ENCODE data around the gene SLC14A1.

Gene SLC14A1

DNA sequence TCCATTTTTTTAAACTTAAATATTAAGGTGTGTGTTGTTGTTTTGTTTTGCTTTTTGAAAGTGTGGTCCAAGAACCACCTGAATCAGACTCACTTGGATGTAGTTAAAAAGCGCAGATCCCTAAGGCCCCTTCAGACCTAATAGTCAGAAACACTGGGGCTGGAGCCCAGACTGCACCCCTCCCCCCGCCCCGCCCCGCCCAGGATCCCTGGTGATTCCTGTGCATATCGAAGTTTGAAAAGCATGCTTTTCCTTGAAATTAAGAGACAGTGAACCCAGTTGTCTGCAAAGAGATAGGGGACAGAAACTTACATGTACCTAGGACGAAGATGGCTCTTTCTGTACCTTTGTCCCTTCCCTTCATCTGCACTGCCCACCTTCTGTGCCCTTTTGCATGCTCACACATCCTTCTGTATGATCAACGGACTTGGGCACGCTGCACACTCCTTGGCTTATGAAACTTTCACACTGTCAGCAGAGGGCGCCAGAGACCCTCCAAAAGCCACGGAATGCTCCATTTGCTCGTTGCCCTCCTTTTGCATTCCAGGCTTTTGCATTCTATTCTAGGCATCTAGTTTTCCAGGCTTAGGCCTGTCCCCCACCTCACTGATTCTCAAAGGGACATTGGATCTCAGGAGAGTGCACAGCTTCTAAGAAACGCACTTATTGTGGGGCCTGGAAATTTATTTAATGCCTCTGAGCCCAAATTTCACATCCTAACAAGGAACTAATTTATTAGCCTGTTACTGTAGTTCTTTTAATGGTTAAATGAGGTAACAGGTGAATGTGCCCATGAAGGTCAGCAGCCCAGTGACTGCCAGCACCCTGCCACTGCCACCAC, 32.8 kb upstream of the SLC14A1 start:
- in situ Hi-C loops (cut with MboI; ENCODE audit: low sequenced_read_pairs, unreplicated experiment), result no loop called here
- DNase-seq (ENCODE audit: low spot score), result peak; percentile 78
- TF ChIP-seq, protein P1, sequence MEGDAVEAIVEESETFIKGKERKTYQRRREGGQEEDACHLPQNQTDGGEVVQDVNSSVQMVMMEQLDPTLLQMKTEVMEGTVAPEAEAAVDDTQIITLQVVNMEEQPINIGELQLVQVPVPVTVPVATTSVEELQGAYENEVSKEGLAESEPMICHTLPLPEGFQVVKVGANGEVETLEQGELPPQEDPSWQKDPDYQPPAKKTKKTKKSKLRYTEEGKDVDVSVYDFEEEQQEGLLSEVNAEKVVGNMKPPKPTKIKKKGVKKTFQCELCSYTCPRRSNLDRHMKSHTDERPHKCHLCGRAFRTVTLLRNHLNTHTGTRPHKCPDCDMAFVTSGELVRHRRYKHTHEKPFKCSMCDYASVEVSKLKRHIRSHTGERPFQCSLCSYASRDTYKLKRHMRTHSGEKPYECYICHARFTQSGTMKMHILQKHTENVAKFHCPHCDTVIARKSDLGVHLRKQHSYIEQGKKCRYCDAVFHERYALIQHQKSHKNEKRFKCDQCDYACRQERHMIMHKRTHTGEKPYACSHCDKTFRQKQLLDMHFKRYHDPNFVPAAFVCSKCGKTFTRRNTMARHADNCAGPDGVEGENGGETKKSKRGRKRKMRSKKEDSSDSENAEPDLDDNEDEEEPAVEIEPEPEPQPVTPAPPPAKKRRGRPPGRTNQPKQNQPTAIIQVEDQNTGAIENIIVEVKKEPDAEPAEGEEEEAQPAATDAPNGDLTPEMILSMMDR (IDR thresholded peaks at IDR 0.05; ENCODE audit: borderline replicate concordance, control extremely low read depth, extremely low read depth, insufficient read depth, missing control alignments), result peak; percentile 87

DNA sequence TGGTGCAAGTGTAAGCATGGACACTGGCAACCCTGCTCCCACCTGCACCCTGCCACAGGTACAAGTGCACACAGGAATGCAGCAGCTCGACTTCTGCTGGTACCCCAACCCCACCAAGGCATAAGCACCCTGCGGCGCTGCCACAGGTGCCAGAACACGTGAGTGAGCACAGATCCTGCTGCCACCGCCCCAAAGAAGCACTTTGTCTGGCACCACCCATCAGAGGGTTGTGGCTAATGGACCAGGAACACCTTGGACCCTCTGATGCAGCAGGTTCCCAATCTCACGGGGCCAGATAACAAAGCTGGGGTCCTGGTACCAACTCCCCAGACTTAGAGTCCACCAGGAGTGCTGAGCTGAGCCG, 32.2 kb upstream of the SLC14A1 start:
- TF ChIP-seq, protein P1 (IDR thresholded peaks at IDR 0.05; ENCODE audit: borderline replicate concordance, control extremely low read depth, extremely low read depth, insufficient read depth, missing control alignments), result no peak
- DNase-seq (ENCODE audit: low spot score), result no peak
- in situ Hi-C loops (cut with MboI; ENCODE audit: low sequenced_read_pairs, unreplicated experiment), result no loop called here

DNA sequence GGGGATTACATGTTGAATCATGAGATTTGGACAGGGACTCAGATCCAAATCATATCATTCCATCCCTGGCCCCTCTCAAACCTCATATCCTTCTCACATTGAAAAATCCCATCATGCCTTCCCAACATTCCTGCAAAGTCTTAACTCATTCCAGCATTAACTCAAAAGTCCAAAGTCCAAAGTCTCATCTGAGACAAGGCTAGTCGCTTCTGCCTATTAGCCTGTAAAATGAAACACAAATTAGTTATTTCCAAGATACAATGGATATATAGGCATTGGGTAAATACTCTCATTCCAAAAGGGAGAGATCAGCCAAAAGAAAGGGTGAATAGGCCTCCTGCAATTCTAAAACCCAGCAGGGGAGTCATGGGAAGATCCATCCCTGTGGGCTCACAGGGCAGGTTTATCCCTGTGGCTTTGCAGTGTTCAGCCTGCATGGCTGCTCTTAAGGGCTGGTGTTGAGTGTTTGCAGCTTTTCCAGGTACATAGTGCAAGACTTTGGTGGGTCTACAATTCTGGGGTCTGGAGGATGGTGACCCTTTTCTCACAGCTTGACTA, 21.2 kb upstream of the SLC14A1 start:
- no peak for DNase-seq (ENCODE audit: low spot score)
- TF ChIP-seq, protein P1 (IDR thresholded peaks at IDR 0.05; ENCODE audit: borderline replicate concordance, control extremely low read depth, extremely low read depth, insufficient read depth, missing control alignments), result no peak
- in situ Hi-C loops (cut with MboI; ENCODE audit: low sequenced_read_pairs, unreplicated experiment), result no loop called here

DNA sequence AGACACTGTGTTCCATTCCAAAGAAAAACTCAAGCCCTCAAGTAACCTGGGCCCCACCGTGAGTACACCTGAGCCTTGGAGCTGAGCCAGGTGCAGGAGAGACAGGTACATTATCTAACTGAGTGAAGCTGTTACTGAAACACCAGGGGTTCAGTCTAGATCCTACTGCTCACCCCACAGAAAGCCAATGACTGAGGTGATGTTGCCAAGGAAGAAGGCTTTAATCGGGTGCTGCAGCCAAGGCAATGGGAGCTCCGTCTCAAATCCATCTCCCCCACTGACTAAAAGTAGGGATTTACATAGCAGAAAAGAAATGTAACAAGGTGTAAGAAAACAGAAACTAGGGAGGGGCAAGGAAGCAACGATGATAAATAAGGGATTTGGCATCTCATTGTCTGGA, 15.2 kb upstream of the SLC14A1 start:
- in situ Hi-C loops (cut with MboI; ENCODE audit: low sequenced_read_pairs, unreplicated experiment), result no loop called here
- TF ChIP-seq, protein P1 (IDR thresholded peaks at IDR 0.05; ENCODE audit: borderline replicate concordance, control extremely low read depth, extremely low read depth, insufficient read depth, missing control alignments), result no peak
- DNase-seq (ENCODE audit: low spot score), result no peak

DNA sequence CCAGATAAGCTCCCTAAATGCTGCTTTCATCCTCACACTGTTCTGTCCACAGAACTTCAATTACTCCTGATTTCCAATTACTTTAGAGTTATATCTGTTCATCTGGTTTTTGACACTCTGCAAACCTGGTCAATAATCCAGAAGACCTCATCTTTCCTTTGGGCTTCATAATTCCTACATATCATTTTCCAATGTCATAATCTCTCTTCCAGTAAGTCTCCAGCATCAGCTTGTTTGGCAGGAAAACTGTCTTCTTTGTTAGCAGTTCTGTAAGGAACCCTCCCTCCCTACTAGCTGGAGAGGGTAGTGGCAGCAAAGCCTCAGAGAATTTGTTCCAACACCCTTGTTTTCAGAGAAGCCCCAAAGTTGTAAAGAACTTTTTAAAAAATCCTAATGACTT, 11.9 kb upstream of the SLC14A1 start:
- no peak for DNase-seq (ENCODE audit: low spot score)
- in situ Hi-C loops (cut with MboI; ENCODE audit: low sequenced_read_pairs, unreplicated experiment), result no loop called here
- TF ChIP-seq, protein P1 (IDR thresholded peaks at IDR 0.05; ENCODE audit: borderline replicate concordance, control extremely low read depth, extremely low read depth, insufficient read depth, missing control alignments), result no peak

DNA sequence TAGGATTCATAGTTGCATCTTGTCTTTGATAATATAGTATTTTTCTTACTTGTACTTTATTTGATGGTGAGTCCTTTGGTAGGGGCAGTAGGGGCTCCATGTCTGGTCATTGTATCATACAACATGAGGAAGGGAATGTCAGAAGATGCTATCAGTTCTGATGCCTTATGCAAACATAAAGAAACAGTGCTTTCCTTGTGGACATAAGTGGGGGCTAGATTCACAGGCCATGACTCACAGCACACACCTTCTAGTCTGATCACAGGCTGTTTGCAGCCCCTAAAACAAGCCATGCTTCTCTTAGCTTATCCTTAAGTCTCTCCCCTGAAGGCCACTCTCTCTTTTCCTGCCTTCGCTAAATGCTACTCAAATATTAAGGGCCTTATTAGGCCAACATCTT, 10.7 kb upstream of the SLC14A1 start:
- DNase-seq (ENCODE audit: low spot score), result no peak
- in situ Hi-C loops (cut with MboI; ENCODE audit: low sequenced_read_pairs, unreplicated experiment), result no loop called here

More for the DNA sequence above, 10.7 kb upstream of the SLC14A1 start:
- TF ChIP-seq, protein P1 (IDR thresholded peaks at IDR 0.05; ENCODE audit: borderline replicate concordance, control extremely low read depth, extremely low read depth, insufficient read depth, missing control alignments), result no peak
